ENCODE measurements around the gene MED27.
A peak's percentile ranks its signal among the peaks of the same experiment; 100 is the strongest.

Gene MED27

DNA sequence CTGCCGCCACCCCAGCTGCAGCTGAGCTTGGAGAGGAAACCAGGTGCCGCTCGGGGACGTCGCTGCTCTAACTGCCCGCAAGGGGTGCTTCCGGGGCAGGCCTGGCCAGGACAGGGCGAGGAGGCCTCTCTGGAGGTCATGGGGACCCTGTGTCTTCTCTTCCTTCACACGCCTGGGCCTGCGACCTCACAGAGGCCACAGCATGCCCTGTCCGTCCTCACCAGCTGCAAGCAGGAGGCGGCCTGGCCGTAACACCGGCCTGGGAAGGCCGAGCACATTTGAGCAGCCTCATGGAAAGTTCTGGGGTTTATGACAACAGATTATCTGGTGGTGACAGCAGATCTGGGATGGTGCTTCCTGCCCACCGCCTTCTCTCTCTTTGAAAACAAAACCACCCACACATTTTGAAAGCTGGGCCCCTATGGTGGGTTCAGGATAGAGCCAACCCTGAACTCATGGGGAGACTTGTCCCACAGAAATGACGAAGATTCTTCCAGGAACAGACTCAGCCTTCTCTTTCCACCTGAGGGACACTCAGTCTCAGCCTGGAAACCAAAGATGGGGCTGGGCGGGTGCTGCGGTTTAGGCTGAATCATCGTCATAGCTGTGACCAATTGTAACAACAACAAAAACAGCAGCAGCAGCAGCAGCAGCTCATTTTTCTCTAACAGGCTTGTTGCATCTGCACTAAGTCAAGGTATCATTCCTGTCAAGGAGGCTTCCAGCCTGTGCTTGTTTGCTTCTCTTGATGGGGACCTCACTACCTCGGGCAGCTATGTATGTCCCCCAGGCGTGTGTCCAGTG lies 240.2 kb downstream of the MED27 start:
- no peak for DNase-seq

DNA sequence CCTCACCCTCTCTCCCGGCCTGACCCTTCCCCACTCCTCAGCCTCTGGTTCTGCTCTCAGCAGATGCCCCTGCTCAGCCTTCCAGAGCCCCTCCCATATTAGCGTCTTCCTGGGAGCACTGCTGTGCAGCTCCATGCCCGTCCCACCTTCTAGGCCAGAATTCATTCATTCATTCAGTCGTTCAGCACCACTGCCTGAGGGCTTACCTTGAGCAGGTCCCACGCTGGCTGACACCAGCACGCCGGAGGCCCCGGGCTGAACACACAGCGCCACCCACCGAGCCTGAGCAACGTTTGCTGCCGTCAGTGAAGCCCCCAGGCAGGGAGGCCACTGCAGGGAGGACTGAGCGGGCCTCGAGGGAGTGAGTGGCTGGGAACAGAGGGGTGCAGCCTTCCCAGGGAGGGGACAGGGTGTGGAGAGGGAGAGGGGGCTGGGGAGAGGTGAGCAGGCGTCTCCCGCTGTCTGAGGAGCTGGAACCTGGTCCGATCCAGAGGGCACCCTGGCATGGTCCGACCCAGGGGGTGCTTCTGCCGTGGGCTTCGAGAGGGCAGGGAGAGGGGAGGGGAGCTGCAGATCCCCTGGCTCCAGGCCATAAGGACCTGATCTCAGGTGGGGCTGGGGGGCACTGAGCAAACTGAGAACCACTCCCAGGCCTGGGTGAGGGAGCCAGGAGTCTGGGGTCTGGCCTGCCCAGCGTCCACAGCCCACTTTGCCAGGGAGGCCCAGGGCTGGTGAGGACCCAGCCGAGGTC lies 241.0 kb downstream of the MED27 start:
- DNase-seq, result no peak

DNA sequence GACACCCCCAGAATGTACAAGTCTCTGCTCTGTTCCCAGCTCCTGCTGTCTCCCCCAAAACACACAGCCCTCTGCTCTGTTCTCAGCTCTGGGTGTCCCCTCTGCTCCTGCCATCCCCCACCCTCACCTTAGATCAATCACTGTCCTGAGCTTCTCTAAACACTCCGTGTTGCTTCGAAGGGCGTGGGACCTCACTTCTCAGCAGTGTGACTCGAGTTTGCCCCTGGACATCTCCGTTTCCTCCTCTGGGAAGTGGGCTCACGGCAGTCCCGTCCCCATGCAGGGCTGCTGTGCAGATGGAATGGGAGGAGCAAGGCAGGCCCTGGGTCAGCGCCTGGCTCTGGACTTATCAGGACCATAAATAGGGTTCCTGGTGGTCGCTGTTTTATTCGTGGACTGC lies 241.8 kb downstream of the MED27 start:
- no peak for DNase-seq

GRCh38 chr9:131837316-131837715 lies 242.4 kb downstream of the MED27 start:
- DNase-seq, result peak in 2 of 51 donors; percentile 1 to 10

- DNase-seq, result no peak
Observed at GRCh38 chr9:131836607-131837315, 242.9 kb downstream of the MED27 start.

DNA sequence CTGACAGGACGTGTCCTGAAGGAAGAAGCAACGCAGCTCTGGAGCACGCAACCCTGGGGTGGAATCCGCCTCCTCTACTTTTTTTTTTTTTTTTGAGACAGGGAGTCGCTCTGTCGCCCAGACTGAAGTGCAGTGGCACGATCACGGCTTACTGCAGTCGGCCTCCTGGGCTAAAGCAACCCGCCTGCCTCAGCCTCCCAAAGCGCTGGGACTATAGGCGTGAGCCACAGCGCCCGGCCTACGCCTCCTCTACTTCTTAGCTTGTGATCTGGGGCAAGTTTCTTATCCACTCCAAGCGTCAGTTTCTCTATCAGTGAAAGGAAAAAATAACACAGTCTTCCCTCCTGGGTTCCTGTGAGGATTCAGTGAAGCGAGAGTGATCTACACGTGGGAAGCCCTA lies 243.6 kb downstream of the MED27 start:
- no peak for DNase-seq

- DNase-seq, result no peak
Observed at GRCh38 chr9:131835151-131835910, 244.3 kb downstream of the MED27 start.

GRCh38 chr9:131834721-131835120 lies 244.9 kb downstream of the MED27 start:
- DNase-seq, result no peak

DNA sequence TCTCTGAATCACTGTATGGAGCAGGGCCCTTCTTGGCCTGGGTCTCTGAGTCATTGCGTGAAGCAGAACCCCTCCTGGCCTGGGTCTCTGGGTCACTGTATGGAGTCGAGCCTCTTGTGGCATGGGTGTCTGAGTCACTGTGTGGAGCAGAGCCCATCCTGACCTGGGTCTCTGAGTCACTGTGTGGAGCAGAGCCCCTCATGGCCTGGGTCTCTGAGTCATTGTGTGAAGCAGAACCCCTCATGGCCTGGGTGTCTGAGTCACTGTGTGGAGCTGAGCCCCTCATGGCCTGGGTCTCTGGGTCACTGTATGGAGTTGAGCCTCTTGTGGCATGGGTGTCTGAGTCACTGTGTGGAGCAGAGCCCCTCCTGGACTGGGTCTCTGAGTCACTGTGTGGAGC lies 245.8 kb downstream of the MED27 start:
- no peak for DNase-seq

DNA sequence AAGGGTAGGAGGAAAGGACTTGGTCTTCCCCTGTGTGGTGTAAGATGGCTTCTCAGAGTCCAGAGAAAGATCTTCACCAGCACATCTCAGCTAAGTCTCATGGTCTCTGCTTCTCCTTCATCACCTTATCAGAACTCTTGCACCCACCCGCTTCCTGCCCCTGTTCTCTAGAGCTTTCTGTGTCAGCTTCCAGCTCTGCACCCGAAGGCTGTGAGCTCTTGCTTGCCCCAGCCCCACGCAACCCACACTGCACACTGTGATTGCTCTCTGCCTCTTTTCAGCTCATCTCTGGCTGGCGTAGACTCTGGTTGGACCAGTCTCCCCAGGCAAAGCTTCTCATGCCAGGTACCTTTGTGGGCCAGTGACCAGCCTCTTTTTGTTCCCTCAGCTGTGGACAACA lies 246.6 kb downstream of the MED27 start:
- no peak for DNase-seq

GRCh38 chr9:131831380-131832165 lies 248.1 kb downstream of the MED27 start:
- DNase-seq, result no peak

DNA sequence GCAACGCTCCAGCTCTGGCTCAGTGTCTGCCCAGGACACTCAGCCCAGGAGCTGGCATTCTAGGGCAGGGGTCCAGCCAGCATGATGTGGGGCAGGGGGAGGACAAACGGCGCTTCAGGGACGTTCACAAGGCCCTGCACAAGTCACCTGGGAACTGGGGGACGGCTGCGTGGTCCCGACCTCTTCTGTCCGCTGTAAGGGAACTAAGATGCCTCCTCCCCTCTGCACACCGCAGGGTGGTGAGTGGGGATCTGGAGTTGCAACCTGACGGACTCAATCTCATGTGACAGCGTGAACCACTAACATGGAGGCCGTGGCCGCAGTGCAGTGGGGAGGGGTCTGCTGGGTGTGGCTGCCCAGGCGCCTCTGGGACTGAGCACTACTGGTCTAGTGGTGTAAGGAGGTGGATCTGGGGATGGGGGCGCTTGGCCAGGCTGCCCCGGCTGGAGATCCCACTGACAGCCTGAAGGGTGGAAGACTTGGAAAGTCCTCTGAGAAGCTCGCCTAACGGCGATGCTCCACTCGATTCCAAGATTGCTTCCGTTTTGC lies 251.8 kb downstream of the MED27 start:
- no peak for DNase-seq

DNA sequence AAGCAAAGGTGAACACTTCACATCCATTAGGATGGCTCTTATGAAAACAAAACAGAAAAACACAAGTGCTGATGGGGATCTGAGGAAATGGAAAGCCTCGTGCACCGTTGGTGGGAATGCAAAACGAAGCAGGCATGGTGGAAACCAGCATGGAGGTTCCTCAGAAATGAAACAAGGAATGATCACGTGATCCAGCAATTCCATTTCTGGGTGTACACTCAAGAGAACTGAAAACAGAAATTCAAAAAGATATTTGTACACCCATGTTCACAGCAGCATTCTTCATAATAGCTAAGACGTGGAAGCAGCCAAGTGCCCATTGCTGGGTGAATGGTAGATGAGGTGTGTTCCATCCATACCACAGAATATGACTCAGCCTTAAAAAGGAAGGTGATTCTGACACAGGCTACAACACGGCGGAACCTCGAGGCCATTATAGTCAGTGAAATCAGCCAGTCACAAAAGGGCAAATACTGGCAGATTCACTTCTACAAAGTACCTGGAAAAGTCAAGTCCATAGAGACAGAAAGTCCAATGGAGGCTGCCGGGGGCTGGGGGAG lies 252.6 kb downstream of the MED27 start:
- DNase-seq, result no peak

DNA sequence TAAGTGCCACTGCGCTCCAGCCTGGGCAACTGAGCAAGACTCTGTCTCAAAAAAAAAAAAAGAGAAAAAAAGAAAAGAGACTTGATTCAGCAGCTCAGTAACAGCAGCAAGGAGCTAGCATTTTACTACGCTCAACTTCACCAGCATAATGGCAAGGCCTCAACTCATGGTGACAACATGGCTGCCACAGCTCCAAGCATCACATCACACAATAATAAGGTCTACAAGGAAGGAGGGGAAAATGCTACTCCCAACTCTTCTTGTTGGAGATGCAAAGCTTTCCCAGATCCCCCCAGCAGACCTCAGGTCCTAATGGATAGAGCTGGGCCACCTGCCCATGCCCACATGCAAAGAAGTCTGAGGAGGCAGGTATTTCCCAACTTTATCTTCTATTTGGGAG lies 253.6 kb downstream of the MED27 start:
- no peak for DNase-seq

DNA sequence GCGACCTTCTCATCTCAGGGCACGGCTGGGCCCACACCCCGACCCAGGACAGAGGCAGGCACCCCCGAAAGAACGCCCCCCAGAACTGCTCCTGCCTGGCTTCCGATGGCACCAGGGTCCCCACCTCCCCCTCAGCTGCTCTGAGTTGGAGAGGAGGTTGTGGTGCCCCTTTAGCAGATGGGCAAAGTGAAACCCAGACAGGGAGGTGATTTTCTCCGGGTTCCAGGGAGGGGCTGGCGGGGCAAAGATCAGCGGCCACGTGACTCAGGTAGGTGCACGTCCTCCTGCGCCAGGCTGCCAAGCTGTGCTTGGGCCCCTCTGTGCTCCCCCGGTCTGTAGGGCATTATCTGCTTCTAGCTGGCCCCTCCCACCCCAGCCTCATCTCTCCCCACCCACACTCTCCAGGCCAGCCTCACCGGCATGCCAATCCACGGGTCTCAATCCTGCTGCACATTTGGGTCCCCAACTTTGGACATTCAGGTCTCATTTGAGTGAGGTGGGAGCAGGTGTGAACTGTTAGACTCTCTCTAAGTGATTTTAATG lies 254.6 kb downstream of the MED27 start:
- no peak for DNase-seq

GRCh38 chr9:131824155-131824594 lies 255.5 kb downstream of the MED27 start:
- no peak for DNase-seq

GRCh38 chr9:131823701-131824146 lies 255.9 kb downstream of the MED27 start:
- no peak for DNase-seq

DNA sequence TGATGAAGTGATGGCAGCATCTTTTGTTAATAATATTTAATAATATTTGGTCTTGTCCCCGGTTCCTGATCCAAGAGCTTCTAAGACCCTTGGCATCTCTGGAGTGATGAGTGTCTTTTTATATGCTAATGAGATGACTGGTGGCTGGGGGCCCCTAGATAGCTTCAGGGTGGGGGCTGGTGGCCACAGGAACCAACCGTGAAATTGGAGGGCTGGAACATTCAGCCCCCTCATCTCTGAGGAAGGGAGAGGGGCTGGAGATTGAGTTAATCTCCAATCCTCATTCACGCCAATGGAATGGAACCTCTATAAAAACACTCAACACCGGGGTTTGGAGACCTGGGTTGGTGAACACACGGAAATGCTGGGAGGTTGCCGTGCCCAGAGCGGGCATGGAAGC lies 261.6 kb downstream of the MED27 start:
- DNase-seq, result no peak

DNA sequence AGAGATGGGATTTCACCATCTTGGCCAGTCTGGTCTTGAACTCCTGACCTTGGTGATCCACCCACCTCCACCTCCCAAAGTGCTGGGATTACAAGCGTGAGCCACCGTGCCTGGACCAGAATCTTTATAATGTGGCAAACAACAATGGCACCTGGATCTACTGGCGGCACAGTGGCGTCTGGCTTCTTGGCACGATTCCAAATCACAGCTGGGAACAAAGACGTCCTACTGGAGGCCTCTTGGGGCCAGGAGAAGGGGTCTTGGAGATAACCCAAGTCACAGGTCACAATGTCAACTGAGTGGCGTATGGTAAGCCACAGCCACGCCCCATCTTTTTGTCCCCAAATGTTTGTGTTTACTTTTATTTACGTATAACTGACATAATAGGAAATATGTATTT lies 262.0 kb downstream of the MED27 start:
- no peak for DNase-seq

DNA sequence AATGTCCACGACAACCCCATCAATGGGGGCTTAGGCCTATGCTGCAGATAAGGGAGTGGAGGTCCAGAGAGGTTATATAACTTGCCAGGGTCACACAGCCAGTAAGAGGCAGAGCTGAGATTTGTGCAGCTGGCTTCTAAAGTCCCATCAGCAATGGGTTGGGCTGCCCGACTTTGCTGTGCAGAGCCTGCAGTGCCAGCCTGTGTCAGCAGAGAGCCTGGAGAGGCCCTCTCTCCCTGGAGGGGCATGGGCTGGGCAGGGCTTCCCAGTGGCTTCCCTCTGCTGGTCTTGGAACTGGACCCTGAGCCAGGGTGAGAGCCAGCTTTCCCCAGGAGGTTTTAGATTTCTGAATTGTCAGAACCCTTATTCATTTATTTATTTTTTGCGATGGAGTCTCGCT lies 262.6 kb downstream of the MED27 start:
- no peak for DNase-seq

Data from hypothalamus (tissue), 51 donors.